ENCODE measurements around the gene SLC29A4.
"Not testable (repeated sequence)": the region's sequence is repeated elsewhere in the genome, so short reads cannot be mapped to it uniquely, and the experiment has no call there.

SLC29A4 gene

GRCh38 chr7:5303061-5303460 is 20.3 kb downstream of the SLC29A4 start:
- Histone ChIP-seq H3K27me3 (ENCODE audit: low read depth, low read length) (no peaks in the 10 kb centered on the region), H3K9me3 (ENCODE audit: control insufficient read depth in 1 of 2, low read length in 2 of 2) (no peaks in the 10 kb centered on the region), H3K36me3 (ENCODE audit: control insufficient read depth in 1 of 2, insufficient read depth in 2 of 2, low read length in 2 of 2) (peaks cover 0 to 9% of the 10 kb centered on the region in 2 donors), H3K27ac (ENCODE audit: low read length) (no peak overlapping the region), H3K4me3 (ENCODE audit: low read depth in 1 of 2, low read length in 2 of 2) (no peak overlapping the region), H3K4me1 (ENCODE audit: control insufficient read depth in 1 of 2, insufficient read depth in 2 of 2, low read length in 2 of 2) (no peaks in the 10 kb centered on the region)

- no peaks in the 10 kb centered on the region for H3K4me1 ChIP-seq (ENCODE audit: control insufficient read depth in 1 of 2, insufficient read depth in 2 of 2, low read length in 2 of 2)
- no peaks in the 10 kb centered on the region for H3K9me3 ChIP-seq (ENCODE audit: control insufficient read depth in 1 of 2, low read length in 2 of 2)
- no peak overlapping the region for H3K4me3 ChIP-seq (ENCODE audit: low read depth in 1 of 2, low read length in 2 of 2)
- peaks cover 0 to 17% of the 10 kb centered on the region in 2 donors for H3K36me3 ChIP-seq (ENCODE audit: control insufficient read depth in 1 of 2, insufficient read depth in 2 of 2, low read length in 2 of 2)
- H3K27ac ChIP-seq (ENCODE audit: low read length) = no peak overlapping the region
- no peaks in the 10 kb centered on the region for H3K27me3 ChIP-seq (ENCODE audit: low read depth, low read length)
Measured at GRCh38 chr7:5303591-5304505, 21.1 kb downstream of the SLC29A4 start.

GRCh38 chr7:5305050-5305449 is 22.3 kb downstream of the SLC29A4 start:
- H3K4me3 ChIP-seq (ENCODE audit: low read depth in 1 of 2, low read length in 2 of 2); H3K27ac ChIP-seq (ENCODE audit: low read length); H3K4me1 ChIP-seq (ENCODE audit: control insufficient read depth in 1 of 2, insufficient read depth in 2 of 2, low read length in 2 of 2); H3K9me3 ChIP-seq (ENCODE audit: control insufficient read depth in 1 of 2, low read length in 2 of 2); H3K27me3 ChIP-seq (ENCODE audit: low read depth, low read length): not testable (repeated sequence)
- peaks cover 0 to 22% of the 10 kb centered on the region in 2 donors for H3K36me3 ChIP-seq (ENCODE audit: control insufficient read depth in 1 of 2, insufficient read depth in 2 of 2, low read length in 2 of 2)

- not testable (repeated sequence) for H3K27me3 ChIP-seq (ENCODE audit: low read depth, low read length); H3K9me3 ChIP-seq (ENCODE audit: control insufficient read depth in 1 of 2, low read length in 2 of 2); H3K4me3 ChIP-seq (ENCODE audit: low read depth in 1 of 2, low read length in 2 of 2); H3K27ac ChIP-seq (ENCODE audit: low read length); H3K4me1 ChIP-seq (ENCODE audit: control insufficient read depth in 1 of 2, insufficient read depth in 2 of 2, low read length in 2 of 2)
- peaks cover 6 to 40% of the 10 kb centered on the region in 2 donors for H3K36me3 ChIP-seq (ENCODE audit: control insufficient read depth in 1 of 2, insufficient read depth in 2 of 2, low read length in 2 of 2)
Measured at GRCh38 chr7:5307221-5308142, 24.7 kb downstream of the SLC29A4 start.

GRCh38 chr7:5309146-5309545 is 26.4 kb downstream of the SLC29A4 start:
- H3K27me3 ChIP-seq (ENCODE audit: low read depth, low read length) = no peaks in the 10 kb centered on the region
- H3K4me3 ChIP-seq (ENCODE audit: low read depth in 1 of 2, low read length in 2 of 2) = no peak overlapping the region
- peaks cover 0 to 3% of the 10 kb centered on the region in 2 donors for H3K4me1 ChIP-seq (ENCODE audit: control insufficient read depth in 1 of 2, insufficient read depth in 2 of 2, low read length in 2 of 2)
- H3K36me3 ChIP-seq (ENCODE audit: control insufficient read depth in 1 of 2, insufficient read depth in 2 of 2, low read length in 2 of 2) = peaks cover 6 to 42% of the 10 kb centered on the region in 2 donors
- no peak overlapping the region for H3K27ac ChIP-seq (ENCODE audit: low read length)
- no peaks in the 10 kb centered on the region for H3K9me3 ChIP-seq (ENCODE audit: control insufficient read depth in 1 of 2, low read length in 2 of 2)

GRCh38 chr7:5310822-5311405 is 28.2 kb downstream of the SLC29A4 start:
- Histone ChIP-seq H3K27me3 (ENCODE audit: low read depth, low read length) (no peaks in the 10 kb centered on the region), H3K36me3 (ENCODE audit: control insufficient read depth in 1 of 2, insufficient read depth in 2 of 2, low read length in 2 of 2) (peaks cover 6 to 59% of the 10 kb centered on the region in 2 donors), H3K4me3 (ENCODE audit: low read depth in 1 of 2, low read length in 2 of 2) (no peak overlapping the region), H3K27ac (ENCODE audit: low read length) (no peak overlapping the region), H3K9me3 (ENCODE audit: control insufficient read depth in 1 of 2, low read length in 2 of 2) (no peaks in the 10 kb centered on the region), H3K4me1 (ENCODE audit: control insufficient read depth in 1 of 2, insufficient read depth in 2 of 2, low read length in 2 of 2) (peaks cover 0 to 3% of the 10 kb centered on the region in 2 donors)

GRCh38 chr7:5312276-5313070 is 29.7 kb downstream of the SLC29A4 start:
- H3K4me3 ChIP-seq (ENCODE audit: low read depth in 1 of 2, low read length in 2 of 2); H3K4me1 ChIP-seq (ENCODE audit: control insufficient read depth in 1 of 2, insufficient read depth in 2 of 2, low read length in 2 of 2); H3K27me3 ChIP-seq (ENCODE audit: low read depth, low read length); H3K9me3 ChIP-seq (ENCODE audit: control insufficient read depth in 1 of 2, low read length in 2 of 2); H3K27ac ChIP-seq (ENCODE audit: low read length): not testable (repeated sequence)
- peaks cover 10 to 63% of the 10 kb centered on the region in 2 donors for H3K36me3 ChIP-seq (ENCODE audit: control insufficient read depth in 1 of 2, insufficient read depth in 2 of 2, low read length in 2 of 2)

GRCh38 chr7:5313076-5313885 is 30.5 kb downstream of the SLC29A4 start:
- not testable (repeated sequence) for H3K27ac ChIP-seq (ENCODE audit: low read length)

GRCh38 chr7:5314864-5315263 is 32.1 kb downstream of the SLC29A4 start:
- Histone ChIP-seq H3K27me3 (ENCODE audit: low read depth, low read length) (no peaks in the 10 kb centered on the region), H3K36me3 (ENCODE audit: control insufficient read depth in 1 of 2, insufficient read depth in 2 of 2, low read length in 2 of 2) (peaks cover 15 to 58% of the 10 kb centered on the region in 2 donors), H3K9me3 (ENCODE audit: control insufficient read depth in 1 of 2, low read length in 2 of 2) (peaks cover 0 to 8% of the 10 kb centered on the region in 2 donors), H3K4me3 (ENCODE audit: low read depth in 1 of 2, low read length in 2 of 2) (no peak overlapping the region), H3K27ac (ENCODE audit: low read length) (no peak overlapping the region), H3K4me1 (ENCODE audit: control insufficient read depth in 1 of 2, insufficient read depth in 2 of 2, low read length in 2 of 2) (peaks cover 0 to 3% of the 10 kb centered on the region in 2 donors)

More at GRCh38 chr7:5313076-5313885, 30.5 kb downstream of the SLC29A4 start:
- H3K27me3 ChIP-seq (ENCODE audit: low read depth, low read length); H3K9me3 ChIP-seq (ENCODE audit: control insufficient read depth in 1 of 2, low read length in 2 of 2); H3K4me3 ChIP-seq (ENCODE audit: low read depth in 1 of 2, low read length in 2 of 2); H3K4me1 ChIP-seq (ENCODE audit: control insufficient read depth in 1 of 2, insufficient read depth in 2 of 2, low read length in 2 of 2): not testable (repeated sequence)
- peaks cover 10 to 55% of the 10 kb centered on the region in 2 donors for H3K36me3 ChIP-seq (ENCODE audit: control insufficient read depth in 1 of 2, insufficient read depth in 2 of 2, low read length in 2 of 2)

- Histone ChIP-seq H3K27me3 (ENCODE audit: low read depth, low read length) (no peaks in the 10 kb centered on the region), H3K36me3 (ENCODE audit: control insufficient read depth in 1 of 2, insufficient read depth in 2 of 2, low read length in 2 of 2) (peaks cover 14 to 63% of the 10 kb centered on the region in 2 donors), H3K4me3 (ENCODE audit: low read depth in 1 of 2, low read length in 2 of 2) (no peak overlapping the region), H3K27ac (ENCODE audit: low read length) (no peak overlapping the region), H3K4me1 (ENCODE audit: control insufficient read depth in 1 of 2, insufficient read depth in 2 of 2, low read length in 2 of 2) (peaks cover 0 to 3% of the 10 kb centered on the region in 2 donors), H3K9me3 (ENCODE audit: control insufficient read depth in 1 of 2, low read length in 2 of 2) (peaks cover 0 to 8% of the 10 kb centered on the region in 2 donors)
Measured at GRCh38 chr7:5315761-5316160, 33.0 kb downstream of the SLC29A4 start.
